Daoy (cell line): ENCODE measurements around the gene DBNDD2. TPM values are rescaled to one million over a fixed set of nuclear protein-coding genes. Genes with fewer than 3 reads are reported as not detected.

Source experiments
- DNase-seq: peaks from one replicate; pipeline ENCODE4 v3.0.0-alpha.2; 2015; ENCODE audit warnings: low read depth
- total RNA-seq: library from RNA; depleted of rRNA; stranded (reverse); fragments of >200 nt; shearing (Covaris generic); gene quantifications from 2 replicates; pipeline ENCODE4 v1.2.3, GENCODE V29; 2014

DBNDD2 gene
- total RNA-seq, 1 experiment from 2014 or later, result 7.3 TPM

DNA sequence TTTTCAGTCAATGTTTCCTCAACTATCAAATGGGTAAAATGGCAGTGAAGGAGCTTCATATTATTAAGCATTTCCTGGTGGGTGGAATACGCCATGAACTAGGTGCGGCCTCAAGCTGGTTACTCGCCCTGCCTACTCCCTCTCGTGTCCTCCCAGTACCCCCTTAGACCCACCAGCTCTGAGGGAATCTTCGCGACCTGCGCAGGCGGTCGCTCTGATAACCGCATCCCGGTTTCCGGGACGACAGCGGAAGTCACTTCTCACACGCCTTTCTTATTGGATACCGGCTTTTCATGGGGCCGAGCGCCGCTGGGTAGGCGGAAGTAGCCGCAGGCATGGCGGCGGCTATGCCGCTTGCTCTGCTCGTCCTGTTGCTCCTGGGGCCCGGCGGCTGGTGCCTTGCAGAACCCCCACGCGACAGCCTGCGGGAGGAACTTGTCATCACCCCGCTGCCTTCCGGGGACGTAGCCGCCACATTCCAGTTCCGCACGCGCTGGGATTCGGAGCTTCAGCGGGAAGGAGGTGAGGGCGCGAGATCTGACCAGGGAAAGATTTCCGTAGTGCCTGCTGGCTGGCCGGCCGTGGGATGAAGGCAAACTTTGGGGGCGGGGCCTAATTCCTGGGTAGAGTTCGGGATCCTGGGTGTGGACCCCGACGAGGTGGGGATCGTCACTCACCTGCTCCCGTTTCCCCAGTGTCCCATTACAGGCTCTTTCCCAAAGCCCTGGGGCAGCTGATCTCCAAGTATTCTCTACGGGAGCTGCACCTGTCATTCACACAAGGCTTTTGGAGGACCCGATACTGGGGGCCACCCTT lies 7.9 kb downstream of the DBNDD2 start, which contains the start of gene PIGT:
PIGT (plus strand) TSS at position 320 of the 816 bp plus-strand sequence; CDS start at position 336, 16 bp downstream.
- peak; percentile 87 for DNase-seq

DNA sequence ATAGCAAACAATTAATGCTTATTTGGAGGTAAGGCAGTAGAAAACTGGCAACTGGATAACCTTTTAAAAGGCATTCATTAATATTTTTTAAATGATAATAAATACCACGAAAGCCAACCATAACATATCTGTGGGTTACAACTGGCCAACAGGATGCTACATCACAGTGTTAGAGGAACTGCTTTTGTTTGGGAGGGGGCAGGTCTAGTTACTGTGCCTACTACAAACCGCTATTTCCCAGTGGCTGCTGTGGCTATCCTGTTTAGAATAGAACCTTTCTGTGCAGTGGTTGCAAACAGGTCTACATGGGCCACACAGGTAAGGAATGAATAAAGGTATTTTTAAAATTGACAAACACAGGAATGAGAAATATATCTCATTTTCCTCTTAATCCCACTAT lies 8.8 kb downstream of the DBNDD2 start:
- no peak for DNase-seq

DNA sequence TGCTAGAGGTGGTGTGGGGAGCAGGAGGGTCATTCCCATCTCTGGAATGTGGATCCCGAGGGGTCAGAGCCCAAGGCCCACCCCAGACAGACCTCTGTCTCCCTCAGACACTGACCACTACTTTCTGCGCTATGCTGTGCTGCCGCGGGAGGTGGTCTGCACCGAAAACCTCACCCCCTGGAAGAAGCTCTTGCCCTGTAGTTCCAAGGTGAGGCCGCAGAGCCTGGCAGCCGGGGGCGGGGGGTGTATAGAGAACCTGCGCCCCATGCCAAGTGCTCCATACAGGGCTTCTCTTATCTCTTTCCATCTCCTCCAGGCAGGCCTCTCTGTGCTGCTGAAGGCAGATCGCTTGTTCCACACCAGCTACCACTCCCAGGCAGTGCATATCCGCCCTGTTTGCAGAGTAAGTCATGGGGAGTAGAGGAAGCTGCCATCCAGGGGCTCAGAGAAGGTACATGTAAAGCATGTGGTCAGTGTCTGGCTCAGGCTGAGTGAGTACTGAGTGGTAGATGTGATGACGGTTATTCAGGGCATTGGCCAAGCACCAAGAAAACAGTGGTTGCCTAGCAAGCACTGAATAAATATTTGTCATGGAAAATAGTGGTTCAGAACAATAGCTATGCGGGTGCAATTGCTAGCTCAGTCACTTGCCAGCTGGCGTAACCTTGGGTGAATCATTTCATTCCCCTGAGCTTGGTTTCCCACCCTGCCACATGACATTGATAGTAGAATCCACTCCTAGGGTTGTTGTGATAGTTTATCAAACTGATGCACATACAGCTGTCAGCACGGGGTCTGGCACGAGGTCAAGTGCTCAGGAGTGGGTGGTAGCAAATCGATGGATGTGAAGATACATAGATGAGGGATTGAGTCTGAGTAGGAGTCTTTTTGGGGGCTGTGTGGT lies 11.4 kb downstream of the DBNDD2 start:
- peak; percentile 96 for DNase-seq

DNA sequence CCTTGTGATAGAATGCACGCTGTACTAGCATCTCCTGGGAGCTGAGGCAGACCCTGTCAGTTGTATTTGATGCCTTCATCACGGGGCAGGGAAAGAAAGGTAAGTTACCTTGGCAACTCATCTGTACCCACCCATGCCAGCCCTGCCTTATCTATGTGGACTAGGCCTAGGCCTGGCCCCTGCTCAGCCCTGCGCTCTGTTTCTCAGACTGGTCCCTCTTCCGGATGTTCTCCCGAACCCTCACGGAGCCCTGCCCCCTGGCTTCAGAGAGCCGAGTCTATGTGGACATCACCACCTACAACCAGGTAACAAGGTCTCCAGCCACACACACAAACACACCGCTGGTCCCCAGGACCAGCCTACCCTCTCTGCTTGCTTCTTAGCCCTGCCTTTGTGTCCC lies 12.0 kb downstream of the DBNDD2 start:
- DNase-seq, result no peak

DNA sequence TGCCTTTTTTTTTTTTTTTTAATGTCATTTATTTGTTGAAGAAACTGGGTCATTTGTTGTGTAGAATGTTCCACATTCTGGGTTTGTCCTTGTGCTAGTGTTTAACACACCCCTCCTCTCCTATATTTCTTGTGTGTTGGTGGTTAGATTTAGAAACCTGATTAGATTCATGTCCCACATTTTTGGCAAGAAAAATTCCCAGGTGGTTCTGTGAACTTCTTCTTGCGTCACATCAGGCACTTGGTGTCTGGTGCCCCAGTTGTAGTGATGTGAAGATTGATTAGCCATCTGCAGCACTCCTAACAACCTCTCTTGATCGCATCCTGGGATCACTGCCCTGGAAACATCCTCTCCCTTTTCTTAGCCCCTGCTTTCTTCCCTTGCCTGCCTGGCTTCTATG lies 15.6 kb downstream of the DBNDD2 start:
- no peak for DNase-seq

DNA sequence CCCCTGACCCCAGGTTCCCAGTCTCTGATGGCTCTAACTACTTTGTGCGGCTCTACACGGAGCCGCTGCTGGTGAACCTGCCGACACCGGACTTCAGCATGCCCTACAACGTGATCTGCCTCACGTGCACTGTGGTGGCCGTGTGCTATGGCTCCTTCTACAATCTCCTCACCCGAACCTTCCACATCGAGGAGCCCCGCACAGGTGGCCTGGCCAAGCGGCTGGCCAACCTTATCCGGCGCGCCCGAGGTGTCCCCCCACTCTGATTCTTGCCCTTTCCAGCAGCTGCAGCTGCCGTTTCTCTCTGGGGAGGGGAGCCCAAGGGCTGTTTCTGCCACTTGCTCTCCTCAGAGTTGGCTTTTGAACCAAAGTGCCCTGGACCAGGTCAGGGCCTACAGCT lies 17.5 kb downstream of the DBNDD2 start:
- no peak for DNase-seq

DNA sequence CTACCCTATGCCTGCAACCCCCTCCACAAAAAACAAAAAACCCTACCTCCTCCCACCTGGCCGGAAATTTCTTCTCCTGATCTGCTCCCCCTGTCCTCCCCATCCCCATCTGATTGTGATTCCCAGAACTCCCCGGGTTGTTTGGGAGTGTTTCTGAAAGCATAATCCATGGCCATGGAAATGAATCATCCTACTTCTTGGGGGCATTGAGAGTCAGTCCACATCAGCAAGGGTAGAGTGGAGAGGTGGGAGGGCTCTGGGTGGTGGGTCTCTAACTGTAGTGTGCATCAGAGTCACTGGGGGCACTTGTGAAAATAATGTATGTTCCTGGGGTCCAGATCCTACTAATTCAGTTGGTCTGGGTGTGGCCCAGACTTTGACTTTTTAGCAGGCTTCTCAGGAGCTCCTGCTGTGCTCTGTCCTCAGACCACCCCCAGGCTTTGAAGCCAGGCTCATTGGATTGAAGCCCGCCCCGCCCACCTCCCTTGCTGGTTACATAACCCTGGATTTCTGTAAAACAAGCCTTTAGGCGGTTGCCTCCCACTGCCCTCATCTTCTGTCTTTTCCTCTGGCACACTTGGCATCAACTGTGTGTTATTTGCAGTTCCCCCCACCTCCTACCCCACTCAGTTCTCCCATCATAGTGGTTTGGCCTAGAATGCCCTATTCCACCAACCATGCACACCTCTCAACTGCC lies 18.4 kb downstream of the DBNDD2 start:
- no peak for DNase-seq

DNA sequence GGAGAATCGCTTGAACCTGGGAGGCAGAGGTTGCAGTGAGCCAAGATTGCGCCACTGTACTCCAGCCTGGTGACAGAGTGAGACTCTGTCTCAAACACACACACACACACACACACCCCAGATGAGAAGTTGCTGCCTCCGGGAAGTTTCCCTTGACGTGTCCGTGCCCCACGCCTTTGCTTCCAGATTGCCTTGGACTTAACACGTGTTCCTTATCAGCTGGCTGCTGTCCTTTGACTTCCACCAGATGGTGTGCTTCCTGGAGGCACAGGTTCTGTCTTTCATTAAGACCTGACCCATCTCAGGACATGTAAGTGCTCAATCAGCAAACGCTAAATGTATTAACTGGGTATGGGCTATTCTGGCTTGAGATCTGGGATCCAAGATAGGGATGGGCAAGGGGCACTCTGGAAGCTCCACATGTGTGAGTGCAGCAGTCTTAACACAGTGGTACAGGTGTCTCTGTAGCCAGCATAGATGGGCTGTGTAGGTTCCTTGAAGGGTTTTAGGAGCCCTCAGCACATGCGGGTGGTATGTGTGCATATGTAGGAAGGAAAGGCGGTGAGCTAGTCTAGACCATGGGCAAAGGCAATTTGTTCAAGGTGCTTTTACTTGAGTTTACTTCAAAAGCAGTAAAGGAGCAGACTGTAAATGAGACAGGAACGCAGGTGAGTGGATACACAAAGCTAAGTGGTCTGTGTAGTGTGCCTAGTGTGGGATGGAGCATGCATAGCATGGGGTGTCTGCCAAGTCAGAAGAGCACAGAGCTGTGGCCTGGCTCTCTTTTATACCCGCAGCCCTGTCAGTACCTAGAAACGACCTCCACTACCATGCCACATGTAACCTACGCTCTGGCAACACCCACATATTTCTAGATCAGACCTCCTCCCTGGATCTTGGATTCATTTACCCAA lies 19.4 kb downstream of the DBNDD2 start:
- DNase-seq, result no peak

DNA sequence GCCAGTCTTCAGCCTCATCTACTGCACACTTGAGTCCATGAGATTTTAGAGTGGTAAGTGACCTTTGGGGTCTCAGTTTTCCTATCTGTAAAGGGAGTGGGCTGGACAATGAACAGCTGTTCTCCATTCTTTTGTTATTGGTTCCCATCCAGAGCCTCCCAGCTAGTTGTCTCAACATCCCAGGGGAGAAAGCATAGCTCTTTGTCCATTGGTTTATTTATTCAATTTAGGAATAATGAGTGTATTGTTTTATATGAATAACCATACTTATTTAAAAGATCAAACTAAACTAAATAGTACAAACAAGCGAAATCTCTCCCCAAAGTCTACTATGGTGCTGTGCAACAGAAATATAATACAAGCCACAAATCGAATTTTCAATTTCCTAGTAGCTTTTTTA lies 21.5 kb downstream of the DBNDD2 start:
- no peak for DNase-seq

DNA sequence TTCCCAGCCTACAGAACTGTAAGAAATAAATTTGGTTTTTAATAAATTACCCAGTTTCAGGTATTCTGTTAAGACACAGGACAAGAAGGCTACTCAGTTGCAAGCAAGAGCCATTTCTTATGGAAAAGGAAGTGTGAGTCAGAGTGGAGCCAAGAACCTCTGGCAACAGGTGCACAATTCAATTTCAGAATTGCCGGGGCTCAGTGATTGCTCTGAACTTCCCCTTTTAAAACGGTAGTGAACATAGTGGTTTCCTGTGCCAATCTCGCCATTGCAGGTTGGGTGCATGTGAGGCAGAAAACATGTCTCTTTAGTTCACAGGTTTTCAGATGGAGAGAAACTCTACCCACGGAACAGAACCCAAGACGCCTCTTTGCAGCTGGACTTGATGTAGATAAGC lies 24.2 kb downstream of the DBNDD2 start:
- no peak for DNase-seq

DNA sequence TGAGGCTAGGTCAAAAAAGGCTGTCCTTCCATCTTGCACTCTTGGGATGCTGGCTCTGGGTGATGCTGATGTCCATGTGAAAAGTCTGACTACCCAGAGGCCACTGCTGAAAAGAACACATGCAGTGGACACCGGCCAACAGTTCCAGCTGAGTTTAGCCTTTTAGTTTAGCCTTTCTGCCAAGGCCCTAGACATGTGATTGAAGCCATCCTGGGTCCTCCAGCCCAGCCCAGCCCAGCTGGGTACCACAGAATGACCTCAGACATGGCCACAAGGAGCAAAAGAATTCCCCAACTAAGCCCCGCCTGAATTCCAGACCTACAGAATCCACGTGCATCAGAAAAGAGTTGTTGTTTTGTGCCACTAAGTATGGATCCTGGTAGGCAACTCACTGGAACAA lies 25.2 kb downstream of the DBNDD2 start:
- no peak for DNase-seq

DNA sequence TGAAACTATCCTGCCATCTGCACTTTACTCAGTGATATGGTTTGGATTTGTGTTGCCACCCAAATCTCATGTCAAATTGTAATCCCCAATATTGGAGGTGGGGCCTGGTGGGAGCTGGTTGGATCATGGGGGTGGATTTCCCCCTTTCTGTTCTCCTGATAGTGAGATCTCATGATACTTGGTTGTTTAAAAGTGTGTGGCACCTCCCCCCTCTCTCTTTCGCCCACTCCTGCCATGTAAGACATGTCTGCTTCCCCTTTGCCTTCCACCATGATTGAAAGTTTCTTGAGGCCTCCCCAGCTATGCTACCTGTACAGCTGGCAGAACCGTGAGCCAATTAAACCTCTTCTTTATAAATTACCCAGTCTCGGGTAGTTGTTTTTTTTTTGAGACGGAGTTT lies 25.9 kb downstream of the DBNDD2 start:
- no peak for DNase-seq

DNA sequence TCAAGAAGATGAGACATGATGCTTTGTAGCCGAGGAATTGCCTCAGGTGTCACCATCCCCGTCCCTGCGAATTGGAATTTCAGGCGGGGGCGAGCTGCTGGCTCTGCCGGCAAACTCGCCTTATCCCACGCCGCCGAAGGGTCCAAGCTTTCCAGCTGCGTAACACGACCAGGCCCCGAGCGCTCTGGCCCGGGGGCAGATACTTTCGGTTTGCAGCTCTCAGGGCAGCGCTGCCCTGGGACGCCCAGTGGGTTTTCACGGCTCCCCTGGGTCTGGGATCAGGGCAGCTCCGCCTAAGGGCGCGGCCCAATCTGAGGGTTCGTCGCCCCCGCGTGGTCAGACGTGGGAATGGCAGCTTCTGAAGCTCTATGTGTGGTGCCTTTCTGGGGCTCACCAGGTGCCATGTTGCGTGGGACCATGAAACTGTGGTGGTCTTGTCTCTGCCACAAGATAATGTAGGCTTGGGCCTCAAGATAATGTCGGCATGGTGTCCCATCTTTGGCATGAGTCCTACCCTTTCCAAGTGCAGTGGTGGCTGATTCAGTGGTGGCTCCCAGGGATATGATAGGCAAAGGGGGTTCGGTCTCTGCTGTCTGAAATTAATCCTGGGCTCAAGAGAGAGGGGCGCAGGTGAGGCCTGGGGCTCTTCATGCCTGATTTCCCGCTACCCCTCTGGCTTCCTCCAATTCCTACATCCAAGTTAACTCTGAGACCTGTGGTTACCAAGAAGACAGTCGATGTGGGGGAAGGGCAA lies 28.8 kb downstream of the DBNDD2 start:
- DNase-seq, result peak; percentile 89

DNA sequence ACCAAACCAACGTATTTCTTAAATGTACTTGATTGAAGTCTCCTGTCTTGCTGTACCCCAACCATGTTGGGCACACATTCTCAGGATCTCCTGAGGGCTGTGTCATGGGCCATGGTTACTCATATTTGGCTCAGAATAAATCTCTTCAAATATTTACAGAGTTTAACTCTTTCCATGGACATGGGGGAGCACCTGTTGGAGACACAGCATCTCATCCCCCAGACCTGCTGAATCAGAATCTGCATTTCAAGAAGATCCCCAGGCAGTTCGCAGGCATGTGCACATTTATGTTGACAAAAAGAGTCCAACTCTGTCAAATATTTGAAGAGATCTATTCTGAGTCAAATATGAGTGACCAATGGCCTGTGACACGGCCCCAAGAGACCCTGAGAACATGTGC lies 32.3 kb downstream of the DBNDD2 start:
- no peak for DNase-seq

DNA sequence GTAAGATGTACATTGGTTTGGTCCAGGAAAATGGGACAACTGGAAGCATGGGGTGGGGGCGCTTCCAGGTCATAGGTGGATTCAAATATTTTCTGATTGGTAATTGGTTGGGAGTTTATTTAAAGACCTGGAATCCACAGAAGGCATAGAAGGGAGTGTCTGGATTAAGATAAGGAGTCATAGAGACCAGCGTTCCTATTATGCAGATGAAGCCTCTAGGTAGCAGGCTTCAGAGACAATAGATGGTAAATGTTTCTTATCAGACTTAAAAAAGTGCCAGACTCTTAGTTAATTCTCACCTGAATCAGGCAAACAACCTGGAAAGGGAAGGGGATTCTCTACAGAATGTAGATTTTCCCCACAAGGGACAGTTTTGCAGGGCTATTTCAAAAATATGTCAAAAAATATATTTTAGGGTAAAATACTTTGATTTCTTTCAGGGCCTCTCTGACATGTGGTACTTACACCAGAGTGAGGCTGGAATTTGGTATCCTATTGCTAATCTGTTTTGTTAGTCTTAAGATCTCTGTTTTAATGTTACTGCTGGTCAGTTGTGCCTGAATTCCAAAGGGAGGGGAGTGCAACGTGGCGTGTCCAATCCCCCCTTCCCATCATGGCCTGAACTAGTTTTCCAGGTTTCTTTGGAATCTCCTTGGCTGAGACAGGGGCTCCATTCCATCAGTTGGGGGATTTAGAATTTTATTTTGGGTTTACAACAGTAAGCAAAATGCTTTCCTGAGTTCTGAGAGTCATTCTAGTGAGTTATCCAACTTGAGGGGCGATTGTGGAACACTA lies 33.0 kb downstream of the DBNDD2 start:
- DNase-seq, result no peak

DNA sequence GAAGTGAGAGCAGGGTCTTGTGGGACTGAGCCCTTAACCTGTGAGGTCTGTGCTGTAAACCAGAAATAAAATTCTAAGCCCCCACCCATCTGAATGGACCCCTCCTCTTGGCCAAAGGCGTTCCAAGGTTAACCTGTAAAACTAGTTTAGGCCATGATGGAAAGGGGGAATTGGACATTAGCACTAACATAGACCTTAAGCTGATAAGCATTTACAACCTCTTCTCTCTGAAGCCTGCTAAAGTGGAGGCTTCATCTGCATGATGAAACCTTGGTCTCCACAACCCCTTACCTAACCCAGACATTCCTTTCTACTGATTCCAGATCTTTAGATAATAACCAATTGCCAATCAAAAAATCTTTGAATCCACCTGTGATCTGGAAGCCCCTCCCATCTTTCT lies 33.7 kb downstream of the DBNDD2 start:
- no peak for DNase-seq

DNA sequence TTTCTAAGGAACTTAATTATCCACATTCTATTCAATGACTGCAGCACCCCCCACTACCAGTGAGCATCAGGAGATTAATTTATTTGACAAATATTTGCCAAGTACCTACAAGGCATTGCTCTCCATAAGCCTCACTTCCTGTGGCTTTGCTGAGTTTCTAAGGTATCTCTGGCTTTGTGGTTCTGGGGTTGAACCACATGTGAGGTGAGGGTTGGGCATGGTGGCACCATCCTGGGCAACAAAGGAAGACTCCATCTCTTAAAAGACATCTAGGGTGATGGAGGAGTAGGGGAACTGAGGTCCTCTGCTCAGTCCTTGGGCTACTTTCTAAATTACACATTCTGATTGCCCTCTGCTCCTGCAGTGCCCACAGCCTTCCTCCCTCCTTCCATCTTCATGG lies 36.0 kb downstream of the DBNDD2 start:
- DNase-seq, result no peak

DNA sequence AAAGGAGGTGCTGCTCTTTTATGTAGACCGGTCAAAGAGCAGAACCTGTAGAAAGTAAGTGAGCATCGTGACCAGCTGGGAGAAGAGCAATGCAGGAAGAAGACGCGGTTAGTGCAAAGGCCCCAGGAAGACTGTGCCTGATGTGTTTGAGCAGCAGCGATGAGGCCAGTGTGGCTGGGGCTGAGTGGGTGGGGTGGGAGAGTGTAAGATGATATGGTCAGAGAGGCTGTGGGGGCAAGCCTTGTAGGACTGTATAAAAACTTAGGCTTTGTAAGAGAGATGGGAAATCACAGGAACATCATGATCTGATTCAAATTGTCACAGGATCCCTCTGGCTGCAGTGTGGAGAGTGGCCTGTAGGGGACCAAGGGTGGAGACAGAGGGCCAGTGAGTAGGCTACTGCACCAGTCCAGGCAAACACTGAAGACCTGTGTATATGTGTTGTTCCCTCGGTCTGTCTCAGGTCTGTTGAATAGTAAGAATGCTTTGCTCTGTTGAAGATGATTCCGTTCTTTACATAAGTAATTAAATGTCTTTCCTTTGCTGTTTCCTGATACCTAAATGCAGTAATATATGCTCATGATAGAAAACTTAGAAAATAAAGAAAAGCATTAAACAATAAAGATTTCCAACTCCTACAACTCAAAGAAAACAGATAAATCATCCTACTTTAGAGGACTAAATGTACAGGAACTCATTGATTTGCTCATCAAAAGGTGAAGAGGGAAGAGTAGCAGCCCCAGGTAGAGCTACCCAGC lies 37.9 kb downstream of the DBNDD2 start:
- peak; percentile 28 for DNase-seq

DNA sequence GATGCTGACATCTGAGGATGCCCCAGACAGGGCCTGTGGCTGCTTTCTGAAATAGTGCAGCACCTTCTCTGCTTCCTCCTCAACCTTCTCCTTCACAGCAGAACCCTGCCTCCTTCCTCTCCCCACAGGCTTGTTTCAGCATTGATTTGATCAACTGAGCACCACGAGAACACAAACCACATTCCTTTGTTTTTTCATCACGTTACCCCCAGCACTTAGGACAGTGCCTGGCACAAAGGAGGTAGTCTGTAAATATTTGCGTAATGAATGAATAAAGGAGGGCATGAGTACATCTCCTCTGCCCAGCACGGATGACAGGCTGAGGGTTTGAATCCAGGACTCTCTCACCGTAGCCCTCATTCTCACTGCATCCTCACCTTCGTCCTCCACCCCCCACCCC lies 40.2 kb downstream of the DBNDD2 start:
- no peak for DNase-seq
